ENCODE results near the gene EHMT1. TPM values are rescaled to one million over a fixed set of nuclear protein-coding genes. Genes with fewer than 3 reads are reported as not detected.
A peak's percentile ranks its signal among the peaks of the same experiment; 100 is the strongest.

The EHMT1 gene
- polyA plus RNA-seq (2012; ENCODE audit: insufficient read depth, insufficient read length) = 59.0 TPM

- peak; percentile 56 for DNase-seq (ENCODE audit: low read depth, low spot score)
- peak within 1 kb of the TSS; percentile 95 for H3K4me3 ChIP-seq (ENCODE audit: low read length)
Observed at GRCh38 chr9:137618105-137619067, at the start of gene EHMT1. TSS of gene EHMT1 (plus strand) at chr9:137619005. CDS start at chr9:137619029, 24 bp downstream.

- no peak for DNase-seq (ENCODE audit: low read depth, low spot score)
- no peak overlapping the region for H3K4me3 ChIP-seq (ENCODE audit: low read length)
Observed at GRCh38 chr9:137569609-137570203, 49.1 kb upstream of the EHMT1 start.

GRCh38 chr9:137570566-137570965 is 48.2 kb upstream of the EHMT1 start:
- no peak for DNase-seq (ENCODE audit: low read depth, low spot score)
- no peak overlapping the region for H3K4me3 ChIP-seq (ENCODE audit: low read length)

GRCh38 chr9:137574192-137574591 is 44.6 kb upstream of the EHMT1 start:
- no peak for DNase-seq (ENCODE audit: low read depth, low spot score)
- H3K4me3 ChIP-seq (ENCODE audit: low read length) = no peak overlapping the region

- no peak for DNase-seq (ENCODE audit: low read depth, low spot score)
Observed at GRCh38 chr9:137575364-137575715, 43.5 kb upstream of the EHMT1 start.

GRCh38 chr9:137575716-137576411 is 42.9 kb upstream of the EHMT1 start:
- no peak overlapping the region for H3K4me3 ChIP-seq (ENCODE audit: low read length)
- DNase-seq (ENCODE audit: low read depth, low spot score) = peak; percentile 37

More at GRCh38 chr9:137575364-137575715, 43.5 kb upstream of the EHMT1 start:
- H3K4me3 ChIP-seq (ENCODE audit: low read length) = no peak overlapping the region

- peak; percentile 69 for DNase-seq (ENCODE audit: low read depth, low spot score)
- peak within 1 kb of the TSS; percentile 81 for H3K4me3 ChIP-seq (ENCODE audit: low read length)
Observed at GRCh38 chr9:137578518-137579258, 40.1 kb upstream of the EHMT1 start, which contains the start of gene DPH7. TSS of gene DPH7 (minus strand) at chr9:137578925. CDS start at chr9:137578777, 148 bp downstream.

- no peak for DNase-seq (ENCODE audit: low read depth, low spot score)
- H3K4me3 ChIP-seq (ENCODE audit: low read length) = peak overlapping the region; percentile 35; the same call in 1 of the 2 replicates
Observed at GRCh38 chr9:137579259-137579604, 39.6 kb upstream of the EHMT1 start.

- no peak overlapping the region for H3K4me3 ChIP-seq (ENCODE audit: low read length)
- DNase-seq (ENCODE audit: low read depth, low spot score) = no peak
Observed at GRCh38 chr9:137580209-137580953, 38.4 kb upstream of the EHMT1 start.

- DNase-seq (ENCODE audit: low read depth, low spot score) = no peak
Observed at GRCh38 chr9:137580954-137581322, 37.9 kb upstream of the EHMT1 start.

GRCh38 chr9:137581361-137582285 is 37.2 kb upstream of the EHMT1 start:
- no peak for DNase-seq (ENCODE audit: low read depth, low spot score)
- H3K4me3 ChIP-seq (ENCODE audit: low read length) = no peak overlapping the region

More at GRCh38 chr9:137580954-137581322, 37.9 kb upstream of the EHMT1 start:
- H3K4me3 ChIP-seq (ENCODE audit: low read length) = no peak overlapping the region

- no peak for DNase-seq (ENCODE audit: low read depth, low spot score)
- H3K4me3 ChIP-seq (ENCODE audit: low read length) = no peak overlapping the region
Observed at GRCh38 chr9:137582286-137582860, 36.4 kb upstream of the EHMT1 start.

GRCh38 chr9:137583347-137583746 is 35.5 kb upstream of the EHMT1 start:
- no peak for DNase-seq (ENCODE audit: low read depth, low spot score)
- no peak overlapping the region for H3K4me3 ChIP-seq (ENCODE audit: low read length)

- no peak for DNase-seq (ENCODE audit: low read depth, low spot score)
- H3K4me3 ChIP-seq (ENCODE audit: low read length) = no peak overlapping the region
Observed at GRCh38 chr9:137583957-137584356, 34.8 kb upstream of the EHMT1 start.

GRCh38 chr9:137586854-137587253 is 32.0 kb upstream of the EHMT1 start:
- no peak overlapping the region for H3K4me3 ChIP-seq (ENCODE audit: low read length)
- no peak for DNase-seq (ENCODE audit: low read depth, low spot score)

- no peak overlapping the region for H3K4me3 ChIP-seq (ENCODE audit: low read length)
- DNase-seq (ENCODE audit: low read depth, low spot score) = no peak
Observed at GRCh38 chr9:137588311-137588710, 30.5 kb upstream of the EHMT1 start.

- peak overlapping the region; percentile 73 for H3K4me3 ChIP-seq (ENCODE audit: low read length)
- DNase-seq (ENCODE audit: low read depth, low spot score) = no peak
Observed at GRCh38 chr9:137588891-137589290, 29.9 kb upstream of the EHMT1 start.

Data from Jurkat, Clone E6-1 (cell line).